Measurements from ENCODE around the gene UBB. TPM values are rescaled to one million over a fixed set of nuclear protein-coding genes. Genes with fewer than 3 reads are reported as not detected.

The UBB gene
- polyA plus RNA-seq, 1 donor (not counting 4 experiments of a cell fraction or from before 2014, with no cell fraction given): 533 TPM

GRCh38 chr17:16339402-16339801 lies 41.5 kb upstream of the UBB start:
- peaks cover 2 to 8% of the 10 kb centered on the region in 2 experiments for H3K36me3 ChIP-seq (ENCODE audit: control insufficient read depth in 2 of 2, extremely low read depth in 1 of 2, insufficient read depth in 2 of 2, low read length in 2 of 2)
- dilution Hi-C loops (cut with MboI; ENCODE audit: extremely low pct_ligation_motif_present, low sequenced_read_pairs): no loop called here
- no peak overlapping the region for H3K4me2 ChIP-seq (ENCODE audit: control insufficient read depth, extremely low read depth, insufficient read depth, low read depth, low read length)
- H4K20me1 ChIP-seq (ENCODE audit: control insufficient read depth, extremely low read depth, insufficient read depth, low read length): no peaks in the 10 kb centered on the region
- no peaks in the 10 kb centered on the region for H3K79me2 ChIP-seq (ENCODE audit: control insufficient read depth, insufficient read depth, low read length)
- no peak for FAIRE-seq
- no peaks in the 10 kb centered on the region for H3K4me1 ChIP-seq (ENCODE audit: control insufficient read depth, extremely low read depth, insufficient read depth, low read length)
- H3K9ac ChIP-seq (ENCODE audit: control insufficient read depth, extremely low read depth, insufficient read depth, low read length): no peak overlapping the region
- H2AFZ ChIP-seq (ENCODE audit: control insufficient read depth, low read length): no peak overlapping the region
- H3K4me3 ChIP-seq (ENCODE audit: control insufficient read depth in 2 of 3, extremely low read depth in 1 of 3, insufficient read depth in 2 of 3, low read depth in 1 of 3, low read length in 3 of 3): no peak overlapping the region
- H3K9me1 ChIP-seq (ENCODE audit: control insufficient read depth, extremely low read depth, insufficient read depth, low read length): no peaks in the 10 kb centered on the region
- TF ChIP-seq CTCF (optimal IDR thresholded peaks at IDR 0.05 in 1 of 3, IDR thresholded peaks at IDR 0.05 in 1 of 3, conservative IDR thresholded peaks at IDR 0.05 in 1 of 3; ENCODE audit: extremely low read depth in 1 of 3, insufficient read depth in 2 of 3, low read length in 3 of 3) (no peak), EZH2 (IDR thresholded peaks at IDR 0.05; ENCODE audit: low read length) (no peak)
- DNase-seq (ENCODE audit: low read depth, low spot score): no peak
- H3K9me3 ChIP-seq (ENCODE audit: control insufficient read depth, low read depth, low read length): no peaks in the 10 kb centered on the region
- H3K27me3 ChIP-seq (ENCODE audit: control insufficient read depth, extremely low read depth, insufficient read depth, low read length): no peaks in the 10 kb centered on the region
- H3K27ac ChIP-seq (ENCODE audit: control insufficient read depth, insufficient read depth, low read length): no peak overlapping the region

- Histone ChIP-seq H3K9me3 (ENCODE audit: control insufficient read depth, low read depth, low read length) (no peaks in the 10 kb centered on the region), H3K27ac (ENCODE audit: control insufficient read depth, insufficient read depth, low read length) (no peak overlapping the region), H3K4me3 (ENCODE audit: control insufficient read depth in 2 of 3, extremely low read depth in 1 of 3, insufficient read depth in 2 of 3, low read depth in 1 of 3, low read length in 3 of 3) (no peak overlapping the region), H3K9me1 (ENCODE audit: control insufficient read depth, extremely low read depth, insufficient read depth, low read length) (no peaks in the 10 kb centered on the region), H3K9ac (ENCODE audit: control insufficient read depth, extremely low read depth, insufficient read depth, low read length) (no peak overlapping the region), H2AFZ (ENCODE audit: control insufficient read depth, low read length) (no peak overlapping the region), H3K36me3 (ENCODE audit: control insufficient read depth in 2 of 2, extremely low read depth in 1 of 2, insufficient read depth in 2 of 2, low read length in 2 of 2) (peaks cover 2 to 8% of the 10 kb centered on the region in 2 experiments), H4K20me1 (ENCODE audit: control insufficient read depth, extremely low read depth, insufficient read depth, low read length) (no peaks in the 10 kb centered on the region), H3K4me2 (ENCODE audit: control insufficient read depth, extremely low read depth, insufficient read depth, low read depth, low read length) (no peak overlapping the region), H3K79me2 (ENCODE audit: control insufficient read depth, insufficient read depth, low read length) (no peaks in the 10 kb centered on the region), H3K27me3 (ENCODE audit: control insufficient read depth, extremely low read depth, insufficient read depth, low read length) (no peaks in the 10 kb centered on the region), H3K4me1 (ENCODE audit: control insufficient read depth, extremely low read depth, insufficient read depth, low read length) (no peaks in the 10 kb centered on the region)
- dilution Hi-C loops (cut with MboI; ENCODE audit: extremely low pct_ligation_motif_present, low sequenced_read_pairs): no loop called here
- FAIRE-seq (no peak), DNase-seq (ENCODE audit: low read depth, low spot score) (no peak)
- TF ChIP-seq CTCF (optimal IDR thresholded peaks at IDR 0.05 in 1 of 3, IDR thresholded peaks at IDR 0.05 in 1 of 3, conservative IDR thresholded peaks at IDR 0.05 in 1 of 3; ENCODE audit: extremely low read depth in 1 of 3, insufficient read depth in 2 of 3, low read length in 3 of 3): no peak
- TF ChIP-seq EZH2 (IDR thresholded peaks at IDR 0.05; ENCODE audit: low read length): no peak
Measured at GRCh38 chr17:16339959-16340358, 40.9 kb upstream of the UBB start.

All from keratinocyte (primary cell).